ENCODE measurements around the gene FBXL17.
A peak's percentile ranks its signal among the peaks of the same experiment; 100 is the strongest.
"Not testable (repeated sequence)": the region's sequence is repeated elsewhere in the genome, so short reads cannot be mapped to it uniquely, and the experiment has no call there.

FBXL17 gene

DNA sequence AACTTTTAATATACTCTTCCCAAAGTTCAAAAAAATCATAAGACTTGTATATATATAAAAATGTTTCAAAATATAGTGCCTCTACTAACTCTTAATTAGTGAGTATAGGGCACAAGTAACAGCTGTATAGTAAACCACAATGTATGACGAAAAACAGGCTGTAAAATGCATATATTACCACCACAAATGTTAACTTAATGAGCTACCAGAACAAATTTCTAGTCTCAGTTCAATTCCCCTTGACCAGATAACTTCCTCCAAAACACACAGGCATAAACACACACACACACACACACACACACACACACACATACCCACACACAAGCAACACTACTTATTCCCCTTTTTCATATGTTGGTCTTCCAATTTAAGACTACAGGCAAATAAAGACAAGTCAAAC lies 78.8 kb downstream of the FBXL17 start:
- no peak for DNase-seq

DNA sequence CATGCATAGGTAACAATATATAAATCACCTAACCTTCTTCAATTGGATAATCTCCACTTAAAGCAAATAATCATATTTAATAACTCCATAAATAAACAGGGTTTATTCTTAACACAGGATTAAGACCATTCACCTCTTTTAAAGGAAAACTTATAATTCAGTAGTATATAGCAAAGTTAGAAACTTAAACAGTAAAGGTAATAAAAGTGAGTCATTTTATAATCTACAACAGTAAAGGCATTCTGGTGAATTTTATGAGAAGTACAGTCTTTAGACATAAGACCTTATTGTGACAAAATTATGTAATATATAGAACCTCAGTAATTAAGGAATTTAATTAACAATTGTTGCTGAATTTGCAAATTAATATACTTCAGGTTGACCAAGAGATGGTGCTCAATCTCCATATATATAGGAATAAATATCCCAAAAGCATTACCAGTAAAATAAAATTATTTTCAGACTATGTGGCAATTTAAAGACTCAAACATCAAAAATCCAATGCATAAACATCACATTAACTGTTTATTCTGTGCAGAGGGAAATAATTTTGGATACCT lies 84.8 kb downstream of the FBXL17 start:
- no peak for DNase-seq

DNA sequence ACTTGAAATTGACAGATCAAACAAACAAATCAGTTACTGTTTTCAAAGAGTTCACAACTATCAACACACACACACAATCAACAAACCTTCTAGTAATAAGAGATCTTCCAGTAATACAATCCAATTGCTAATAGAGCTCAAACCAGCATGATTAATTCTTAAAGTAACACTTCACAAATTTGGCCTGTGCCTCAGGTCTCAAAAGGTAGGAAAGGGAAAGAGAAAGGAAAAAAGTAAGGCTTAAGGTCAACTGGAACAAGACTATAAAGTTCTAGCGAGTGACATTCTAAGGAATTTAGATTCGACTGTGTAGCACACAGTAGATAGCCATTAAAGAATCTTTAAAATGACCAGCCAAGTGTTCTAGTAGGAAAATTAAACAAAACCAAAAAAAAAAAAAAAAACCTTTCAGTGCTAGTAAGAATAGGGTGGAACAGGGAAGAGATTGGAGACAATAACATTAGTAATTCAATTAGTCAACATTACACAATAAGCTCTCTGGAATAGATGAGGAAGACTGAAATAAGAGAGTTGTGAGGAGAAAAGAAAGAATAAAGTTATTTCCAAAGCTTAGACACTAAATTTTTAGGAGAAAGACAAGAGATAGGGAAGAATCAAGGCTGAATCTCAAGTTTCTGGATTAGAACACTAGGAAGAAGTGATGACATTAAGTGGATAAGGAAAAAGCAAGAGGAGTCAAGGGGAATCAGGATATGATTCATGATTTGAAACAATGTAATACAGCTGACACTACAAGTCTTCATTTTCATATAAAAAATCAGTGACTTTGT lies 86.1 kb downstream of the FBXL17 start:
- no peak for DNase-seq

DNA sequence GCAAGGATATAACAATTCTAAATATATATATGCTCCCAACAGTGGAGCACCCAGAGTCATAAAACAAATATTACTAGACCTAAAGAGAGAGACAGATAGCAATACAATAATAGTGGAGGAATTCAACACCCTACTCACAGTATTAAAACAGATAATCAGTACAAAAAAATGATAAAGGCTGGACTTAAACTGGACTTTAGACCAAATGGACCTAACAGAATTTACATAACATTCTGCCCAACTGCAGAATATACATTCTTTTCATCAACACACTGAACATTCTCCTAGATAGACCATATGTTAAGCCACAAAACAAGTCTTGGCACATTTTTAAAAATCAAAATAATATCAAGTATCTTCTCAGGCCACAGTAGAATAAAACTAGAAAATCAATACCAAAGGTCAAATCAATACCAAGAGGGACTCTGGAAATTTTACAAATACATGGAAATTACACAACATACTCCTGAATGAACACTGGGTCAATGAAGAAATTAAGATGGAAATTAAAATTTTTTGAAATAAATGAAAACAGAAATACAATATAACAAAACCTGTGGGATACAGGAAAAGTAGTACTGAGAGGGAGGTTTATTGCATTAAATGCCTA lies 100.8 kb downstream of the FBXL17 start:
- DNase-seq: no peak

DNA sequence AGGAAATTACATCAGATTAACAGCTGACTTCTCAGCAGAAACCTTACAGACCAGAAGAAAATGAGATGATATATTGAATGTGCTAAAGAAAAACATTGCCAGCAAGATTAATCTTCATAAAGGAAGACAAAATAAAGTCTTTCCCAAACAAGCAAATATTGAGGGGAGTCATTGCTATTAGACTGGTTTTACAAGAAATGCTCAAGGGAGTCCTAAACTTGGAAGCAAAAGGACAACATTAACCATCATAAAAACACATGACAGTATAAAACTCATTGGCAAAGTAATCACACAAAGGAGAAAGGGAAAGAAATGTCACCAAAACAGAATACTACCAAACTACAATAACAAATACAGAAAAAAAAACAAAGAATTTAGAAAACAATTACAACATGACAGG lies 101.7 kb downstream of the FBXL17 start:
- DNase-seq: no peak

DNA sequence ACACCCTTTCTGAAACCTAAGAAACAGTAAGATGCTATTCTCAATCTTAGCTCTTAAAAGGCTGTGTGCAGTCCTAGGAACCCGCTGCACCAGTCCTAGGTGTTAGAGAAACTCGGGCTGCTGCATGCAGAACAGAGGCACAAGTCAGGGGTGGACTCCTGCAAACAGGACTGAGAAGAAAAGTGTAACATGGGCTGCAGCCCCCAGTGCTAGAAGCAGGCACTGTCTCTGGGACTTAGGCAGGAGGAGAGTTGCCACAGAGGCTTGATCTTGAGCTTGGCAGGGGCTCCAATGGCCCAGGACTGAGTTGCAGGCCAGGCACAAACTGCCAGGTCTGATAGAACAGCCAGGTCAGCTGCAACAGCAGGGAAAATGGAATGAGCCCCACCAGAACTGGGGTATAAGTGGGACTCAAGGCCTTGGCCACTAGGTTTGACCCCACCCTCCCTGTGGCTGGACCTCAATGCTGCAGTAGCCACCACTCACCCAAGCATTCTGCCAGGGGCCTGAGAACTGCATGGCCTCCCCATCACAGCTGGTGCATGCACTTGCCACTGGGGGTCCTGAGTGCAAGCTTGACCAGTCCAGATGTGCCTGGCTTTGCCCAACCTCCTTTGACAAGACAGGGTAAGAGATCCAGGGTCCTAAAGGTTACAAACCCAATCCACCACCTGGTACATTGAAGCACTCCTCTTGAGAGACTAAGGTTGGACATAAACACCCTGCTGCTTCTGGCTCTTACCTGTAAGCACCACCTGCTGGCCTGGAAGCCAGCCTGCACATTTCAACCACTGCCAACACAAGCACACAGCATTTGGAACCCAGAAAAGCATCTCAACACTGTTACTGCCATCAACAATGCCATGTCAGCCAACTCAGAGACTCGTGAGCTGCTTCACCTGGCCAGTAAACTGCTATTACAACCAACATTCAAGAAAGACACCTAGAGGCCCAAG lies 103.3 kb downstream of the FBXL17 start:
- DNase-seq: no peak

DNA sequence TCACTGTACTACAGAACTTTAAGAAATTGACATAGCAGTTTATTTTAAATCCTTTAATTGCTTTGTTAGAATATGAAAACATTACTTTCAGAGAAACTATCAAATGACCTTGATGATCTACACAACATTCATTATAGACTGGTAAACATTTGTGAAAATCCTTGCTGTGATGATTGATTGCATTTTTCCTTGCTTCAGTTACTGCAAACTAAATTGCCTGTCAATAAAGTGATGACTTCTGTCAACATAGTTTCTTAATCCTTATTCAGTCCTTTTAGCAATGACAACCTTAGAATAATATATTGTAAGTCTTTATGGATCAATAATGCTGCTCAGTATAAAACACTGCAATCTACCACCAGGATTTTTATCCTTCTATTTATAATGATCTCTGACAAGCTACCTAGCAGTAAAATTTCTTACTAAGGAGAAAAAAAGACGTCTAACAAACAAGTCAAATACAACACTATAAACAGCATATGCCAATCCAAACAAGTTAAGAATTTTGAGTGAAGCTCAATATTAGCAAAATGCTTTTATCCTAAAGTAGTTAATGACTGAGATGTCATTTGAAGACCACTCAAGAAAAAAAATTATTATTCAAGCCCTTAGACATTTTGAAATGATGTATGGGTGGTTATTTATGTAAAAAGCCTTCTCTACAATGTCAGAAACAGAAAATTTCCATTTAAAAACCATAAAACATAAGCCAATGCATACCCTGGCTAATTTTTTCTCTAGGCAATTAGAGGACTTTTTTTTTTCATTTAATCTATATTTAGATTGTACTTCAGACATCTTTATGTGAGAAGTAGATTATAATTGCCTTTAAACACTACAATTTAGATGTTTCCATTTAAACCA lies 105.5 kb downstream of the FBXL17 start:
- no peak for DNase-seq

DNA sequence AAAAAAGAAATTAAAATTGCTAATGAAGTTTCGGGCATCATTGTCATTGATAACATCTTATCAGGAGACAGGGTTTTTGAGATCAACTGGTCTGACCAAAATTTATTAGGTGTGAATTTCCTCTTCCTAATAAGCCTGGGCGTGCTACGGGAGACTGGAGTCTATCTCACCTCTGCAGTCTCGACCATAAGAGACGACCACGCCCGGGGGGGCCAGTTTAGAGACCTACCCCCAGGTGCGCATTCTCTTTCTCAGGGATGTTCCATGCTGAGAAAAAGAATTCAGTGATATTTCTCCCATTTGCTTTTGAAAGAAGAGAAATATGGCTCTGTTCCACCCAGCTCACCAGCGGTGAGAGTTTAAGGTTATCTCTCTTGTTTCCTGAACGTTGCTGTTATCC lies 107.8 kb downstream of the FBXL17 start:
- not testable (repeated sequence) for DNase-seq

DNA sequence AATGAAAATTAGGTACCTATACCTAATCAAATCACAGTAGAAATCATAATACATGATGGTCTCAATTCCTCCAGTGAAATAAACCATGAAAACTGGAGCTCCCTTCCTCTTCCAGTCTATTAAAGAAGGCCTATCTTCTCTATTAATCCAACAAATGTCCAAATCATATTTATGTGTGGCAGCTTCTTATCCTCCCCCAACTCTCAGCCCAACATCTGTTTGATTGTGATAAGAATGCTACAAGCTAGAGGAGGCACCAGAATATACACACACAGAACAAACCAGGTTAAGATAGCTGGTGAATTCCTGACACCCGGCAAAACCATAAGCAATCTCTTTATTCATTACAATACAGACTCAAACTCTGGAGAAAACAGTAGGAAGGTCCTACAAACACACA lies 110.8 kb downstream of the FBXL17 start:
- no peak for DNase-seq

DNA sequence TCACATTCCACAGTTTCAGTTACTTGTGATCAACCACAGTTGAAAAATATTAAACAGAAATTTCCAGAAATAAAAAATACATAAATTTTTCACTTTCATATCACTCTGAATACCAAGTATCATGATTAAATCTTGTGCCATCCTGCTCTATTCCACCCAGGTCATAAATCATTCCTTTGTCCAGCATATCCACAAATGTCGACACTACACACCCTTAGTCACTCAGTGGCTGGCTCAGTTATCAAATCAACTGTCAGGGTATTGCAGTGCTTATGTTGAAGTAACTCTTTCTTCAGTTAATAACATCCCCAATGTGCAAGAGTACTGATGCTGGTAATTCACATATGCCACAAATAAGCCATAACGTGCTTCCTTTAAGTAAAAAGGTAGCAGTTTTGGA lies 115.7 kb downstream of the FBXL17 start:
- DNase-seq: no peak

DNA sequence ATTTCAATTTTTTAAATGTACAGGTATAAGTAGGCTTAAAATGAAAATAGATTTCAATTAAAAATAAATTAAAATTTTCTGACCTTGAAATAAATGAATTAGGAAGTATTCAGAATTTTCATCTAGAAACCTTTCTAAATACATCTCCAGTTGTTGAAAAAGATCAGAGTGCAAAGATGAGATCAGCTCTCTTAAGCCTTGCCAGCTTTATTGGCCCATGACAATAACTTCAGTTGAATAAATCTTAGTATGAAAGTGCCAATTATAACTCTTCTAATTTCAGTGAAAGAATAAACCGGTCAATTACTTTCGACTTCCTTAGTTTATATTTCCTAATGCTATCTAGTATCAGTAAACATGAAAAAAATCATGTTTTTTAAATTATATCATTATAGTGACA lies 117.4 kb downstream of the FBXL17 start:
- no peak for DNase-seq

DNA sequence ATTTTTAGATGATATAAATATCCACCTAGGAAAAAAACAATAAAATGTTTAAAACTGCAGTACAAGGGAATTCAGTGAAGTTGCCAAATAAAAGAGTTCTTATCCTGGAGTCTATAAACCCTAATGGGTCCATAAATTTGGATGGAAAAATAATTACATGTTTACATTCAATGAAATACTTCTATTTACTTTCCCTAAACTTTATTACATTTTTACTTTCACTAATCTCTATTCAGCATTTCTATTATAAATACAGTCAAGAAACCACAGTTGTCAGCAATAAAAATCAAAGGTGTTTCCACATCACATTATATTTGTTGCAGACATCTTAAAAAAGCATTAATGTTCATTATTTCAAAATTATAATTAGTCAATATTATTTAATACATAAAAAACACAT lies 118.6 kb downstream of the FBXL17 start:
- no peak for DNase-seq

DNA sequence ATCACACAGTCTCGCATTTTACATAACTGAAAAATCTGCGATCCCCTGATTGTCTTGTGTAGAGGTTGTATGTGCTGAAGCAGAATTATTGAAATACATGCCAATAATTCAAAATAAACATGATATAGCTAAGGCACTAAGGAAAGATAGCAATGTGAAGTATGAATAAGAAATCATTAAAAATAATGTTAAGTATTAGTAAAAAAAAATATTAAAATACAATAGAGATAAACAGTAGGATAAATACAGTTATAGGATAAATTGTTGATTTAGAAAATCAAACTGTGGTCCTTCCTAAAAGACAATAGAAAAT lies 121.1 kb downstream of the FBXL17 start:
- no peak for DNase-seq

DNA sequence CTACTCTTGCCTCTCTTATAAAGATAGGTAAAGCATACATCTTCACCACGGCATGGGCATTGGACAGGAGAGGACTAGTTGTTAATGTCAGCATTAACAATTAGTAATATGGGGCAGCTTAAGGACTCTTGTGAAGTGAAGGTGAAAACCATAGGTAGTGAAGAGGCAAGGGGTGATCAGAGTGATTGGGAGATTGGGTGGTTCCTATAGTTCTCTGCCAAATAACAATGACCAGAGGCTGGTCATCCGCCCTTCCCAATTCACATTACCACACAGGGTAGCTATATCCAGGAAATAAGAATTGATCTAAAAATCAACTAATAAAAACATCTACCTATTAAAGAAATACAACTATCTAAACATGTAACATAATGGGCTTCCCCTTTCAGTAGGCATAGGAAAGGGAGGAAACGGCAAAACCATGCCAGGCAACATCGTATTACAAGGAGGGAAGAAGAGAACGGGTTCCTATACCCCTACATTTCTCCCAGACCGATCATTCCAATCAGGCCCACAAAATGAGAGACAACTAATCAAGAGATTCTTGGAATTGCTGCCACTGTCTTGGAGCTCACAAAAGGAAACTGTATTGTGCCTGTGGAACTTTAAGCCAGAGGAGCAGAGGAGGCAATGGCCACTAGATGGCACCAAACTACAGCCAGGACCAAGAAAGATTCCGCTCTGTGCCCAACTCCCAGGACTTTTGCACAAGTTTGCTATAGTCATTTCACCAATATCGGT lies 121.6 kb downstream of the FBXL17 start:
- DNase-seq: peak; percentile 61 to 64

DNA sequence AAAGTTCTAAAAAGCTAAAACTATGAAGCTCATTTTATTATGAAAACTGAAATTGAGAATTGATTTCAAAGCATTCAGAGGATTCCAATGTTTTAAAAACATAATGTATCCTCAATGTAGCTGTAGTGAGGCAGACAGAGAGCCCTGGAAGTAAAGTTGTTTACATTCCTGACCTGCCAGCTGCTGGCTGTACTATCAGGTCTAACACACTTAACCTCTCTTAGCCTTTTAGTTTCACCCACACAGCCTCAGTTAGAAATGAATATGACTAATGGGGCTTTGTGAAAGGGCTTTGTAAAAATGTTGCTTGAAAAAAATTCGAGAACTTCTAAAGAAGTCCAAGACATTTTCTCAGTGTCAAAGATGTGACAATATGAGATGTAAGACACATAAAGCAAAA lies 122.6 kb downstream of the FBXL17 start:
- DNase-seq: no peak

DNA sequence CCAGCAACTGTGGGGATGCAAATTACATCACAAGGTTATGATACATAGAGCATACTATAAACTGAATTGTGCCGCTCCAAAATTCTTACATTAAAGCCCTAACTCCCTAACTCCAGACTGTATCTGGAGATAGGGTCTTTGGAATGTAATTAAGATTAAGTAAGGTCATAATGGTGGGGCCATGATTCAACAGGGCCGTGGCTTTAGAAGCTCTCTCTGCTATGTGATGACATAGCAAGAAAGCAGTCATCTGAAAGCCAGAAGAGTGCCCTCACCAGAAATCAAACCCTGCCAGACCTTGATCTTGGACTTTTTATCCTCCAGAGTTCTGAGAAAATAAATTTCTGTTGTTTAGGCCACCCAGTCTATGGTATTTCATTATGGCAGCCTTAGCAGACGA lies 123.9 kb downstream of the FBXL17 start:
- no peak for DNase-seq

DNA sequence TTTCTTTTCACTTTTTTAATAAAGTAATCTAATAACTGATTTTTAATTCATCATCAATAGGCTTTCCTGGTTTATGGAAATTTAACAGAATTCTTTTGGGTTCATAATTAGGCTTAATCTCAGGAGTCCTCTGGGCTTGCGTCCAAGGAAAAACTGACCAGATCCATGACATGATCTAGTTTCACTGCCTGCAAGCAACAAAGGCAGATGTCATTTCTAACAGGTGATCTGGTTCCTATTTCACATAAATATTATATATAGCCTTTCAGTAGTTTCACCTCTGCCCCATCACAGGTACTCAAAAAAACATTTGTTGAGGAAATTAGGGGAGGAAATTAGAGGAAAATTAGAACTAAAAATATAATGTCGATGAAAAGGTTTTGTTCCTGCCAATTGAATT lies 126.4 kb downstream of the FBXL17 start:
- DNase-seq: no peak

DNA sequence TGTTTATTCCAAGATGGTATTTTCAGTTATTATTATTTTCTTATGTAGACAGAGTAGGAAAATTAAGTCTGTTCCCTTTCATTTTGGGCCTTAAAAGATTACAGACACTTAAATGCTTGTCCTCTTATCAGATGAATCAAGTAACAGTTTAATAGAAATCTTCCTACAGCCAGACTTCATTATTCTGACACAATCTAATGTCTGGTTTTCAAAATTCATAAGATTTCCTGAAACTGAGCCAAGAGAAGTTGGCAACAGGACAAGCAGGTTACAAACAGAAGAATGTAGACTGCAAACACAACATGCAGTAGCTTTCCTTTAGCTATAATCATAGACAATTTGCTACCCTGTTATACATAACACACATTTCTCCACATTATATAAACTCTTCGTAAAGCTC lies 130.5 kb downstream of the FBXL17 start:
- no peak for DNase-seq

DNA sequence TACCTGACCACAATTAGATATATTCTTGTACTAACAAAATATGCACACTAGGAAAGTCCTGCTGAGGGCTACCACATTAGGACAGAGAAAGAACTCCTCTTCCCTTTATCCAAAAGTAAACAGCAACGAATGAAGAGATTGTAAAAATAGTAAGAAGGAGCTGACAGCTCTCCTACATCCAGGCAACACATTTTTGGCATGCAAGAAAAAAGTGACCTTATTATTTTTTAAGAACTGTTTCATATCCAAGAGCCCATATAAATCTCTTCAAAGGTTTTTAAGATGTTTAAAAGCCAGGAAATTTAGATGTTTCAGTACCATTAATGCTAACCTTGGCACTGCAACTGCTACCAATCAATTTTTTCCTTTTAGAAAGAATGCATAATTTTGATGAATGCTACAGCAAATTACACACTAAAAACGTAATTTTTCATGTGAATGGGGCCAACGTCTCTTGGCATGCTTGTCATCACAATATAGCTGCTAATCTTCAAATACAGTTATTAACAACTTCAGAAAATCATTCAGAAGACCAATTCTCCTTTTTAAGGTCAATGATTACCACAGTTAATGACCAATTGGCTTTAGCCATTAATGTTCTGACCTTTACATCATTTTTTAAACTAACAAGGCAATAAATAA lies 132.0 kb downstream of the FBXL17 start:
- DNase-seq: no peak

DNA sequence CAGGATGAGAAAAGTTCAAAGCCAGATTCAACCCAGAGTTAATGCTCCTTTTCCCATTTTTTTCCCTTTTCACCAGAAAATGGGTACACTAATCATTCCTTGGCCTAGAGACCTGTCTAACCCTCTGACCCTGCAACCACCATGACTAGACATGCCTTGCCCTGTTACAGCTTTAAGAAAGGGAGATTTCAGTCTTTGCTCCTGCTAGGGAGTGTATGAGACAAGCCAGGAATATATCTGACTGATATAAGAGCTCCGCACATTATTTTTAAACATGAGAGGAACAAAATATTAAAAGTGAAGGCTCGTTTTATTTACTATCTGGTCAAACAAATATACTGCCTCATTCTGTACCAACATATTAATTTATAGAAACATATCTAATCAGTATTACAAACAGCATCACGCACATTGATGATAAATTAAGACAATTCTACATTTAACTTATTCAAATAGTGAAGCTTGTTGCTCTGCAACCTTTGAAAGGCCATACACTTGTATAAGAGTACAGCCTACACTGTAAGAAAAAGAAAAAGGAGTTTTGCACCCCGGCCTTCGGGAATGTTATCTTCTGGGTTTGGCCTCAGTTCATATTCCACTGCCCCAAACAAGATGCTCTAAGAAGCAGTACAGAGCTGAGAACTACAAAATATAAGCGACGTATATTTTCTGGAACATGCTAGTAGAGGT lies 132.7 kb downstream of the FBXL17 start:
- DNase-seq: no peak
